GM13976 (cell line): Measurements from ENCODE around the gene SLC9A9.

ENCODE experiments used
- DNase-seq: peaks from one replicate; pipeline ENCODE4 v3.0.0; 2012; ENCODE audit warnings: low spot score
- CTCF ChIP-seq: IDR thresholded peaks from 2 replicates; pipeline ENCODE4 v1.5.1; 2012; ENCODE audit warnings: borderline replicate concordance, mild to moderate bottlenecking; ENCODE audit not compliant: insufficient read depth; ENCODE audit errors: extremely low read depth, missing control alignments, control extremely low read depth
- in situ Hi-C: fragments of 300-500 bp; cut with MboI; formaldehyde crosslinking; loops from one replicate; pipeline ENCODE4 v1.12.0; 2022; ENCODE audit warnings: low sequenced_read_pairs, mixed read lengths, inconsistent platforms; ENCODE audit not compliant: unreplicated experiment

SLC9A9 gene

GRCh38 chr3:143277531-143277930 is 570.7 kb downstream of the SLC9A9 start:
- TF ChIP-seq CTCF: no peak
- in situ Hi-C loops: no loop called here
- DNase-seq: no peak

- DNase-seq: peak; percentile 15
- in situ Hi-C loops: no loop called here
- no peak for TF ChIP-seq CTCF
Observed at GRCh38 chr3:143276592-143276991, 571.7 kb downstream of the SLC9A9 start.

- TF ChIP-seq CTCF: no peak
- DNase-seq: no peak
- in situ Hi-C loops: no loop called here
Observed at GRCh38 chr3:143273975-143274690, 574.1 kb downstream of the SLC9A9 start.

GRCh38 chr3:143271136-143271535 is 577.1 kb downstream of the SLC9A9 start:
- TF ChIP-seq CTCF: no peak
- in situ Hi-C loops: no loop called here
- DNase-seq: no peak

GRCh38 chr3:143269741-143270140 is 578.5 kb downstream of the SLC9A9 start:
- no peak for TF ChIP-seq CTCF
- in situ Hi-C loops: no loop called here
- DNase-seq: no peak

GRCh38 chr3:143267989-143268388 is 580.3 kb downstream of the SLC9A9 start:
- in situ Hi-C loops: no loop called here
- no peak for DNase-seq
- no peak for TF ChIP-seq CTCF

- DNase-seq: peak; percentile 16
- no peak for TF ChIP-seq CTCF
- in situ Hi-C loops: no loop called here
Observed at GRCh38 chr3:143266927-143267326, 581.3 kb downstream of the SLC9A9 start.
